Type B pancreatic cell (in vitro differentiated cells): ENCODE measurements around the gene CAMSAP1. TPM values are rescaled to one million over a fixed set of nuclear protein-coding genes. Genes with fewer than 3 reads are reported as not detected.
"Not testable (repeated sequence)": the region's sequence is repeated elsewhere in the genome, so short reads cannot be mapped to it uniquely, and the experiment has no call there.

Source experiments
- DNase-seq: peaks from one replicate; pipeline ENCODE4 v3.0.0; 2021; ENCODE audit warnings: mixed read lengths; ENCODE audit not compliant: unreplicated experiment; ENCODE audit errors: extremely low spot score
- H3K27ac Mint-ChIP-seq: 2 replicates; pipeline ENCODE4 v1.8.0; 2021; ENCODE audit warnings: mild to moderate bottlenecking, mixed read lengths
- H3K27me3 Mint-ChIP-seq: 2 replicates; pipeline ENCODE4 v1.8.0; 2021; ENCODE audit warnings: mixed read lengths
- H3K36me3 Mint-ChIP-seq: 2 replicates; pipeline ENCODE4 v1.8.0; 2021; ENCODE audit warnings: mixed read lengths
- H3K4me1 Mint-ChIP-seq: one replicate; pipeline ENCODE4 v1.8.0; 2021; ENCODE audit warnings: mixed read lengths; ENCODE audit not compliant: unreplicated experiment
- H3K4me3 Mint-ChIP-seq: 2 replicates; pipeline ENCODE4 v1.8.0; 2021; ENCODE audit warnings: mild to moderate bottlenecking, mixed read lengths
- H3K9me3 Mint-ChIP-seq: 2 replicates; pipeline ENCODE4 v1.8.0; 2021; ENCODE audit warnings: mixed read lengths
- CTCF ChIP-seq: fragments of 200-600 bp; sonication (generic); conservative IDR thresholded peaks from 2 replicates; pipeline ENCODE4 v1.5.0; 2021; ENCODE audit warnings: antibody characterized with exemption, mild to moderate bottlenecking
- total RNA-seq: library from RNA; stranded (reverse); gene quantifications from 2 replicates; pipeline ENCODE4 v1.2.1, GENCODE V29; 2021; ENCODE audit warnings: low replicate concordance

The CAMSAP1 gene
- total RNA-seq, 1 donor from 2014 or later = 58.2 TPM

GRCh38 chr9:135946392-135946994, 39.1 kb upstream of the CAMSAP1 start:
- Mint-ChIP-seq H3K27me3 (no peaks in the 10 kb centered on the region), H3K4me3 (no peak overlapping the region), H3K4me1 (peaks cover 6% of the 10 kb centered on the region), H3K27ac (no peak overlapping the region), H3K36me3 (peaks cover 35% of the 10 kb centered on the region), H3K9me3 (no peaks in the 10 kb centered on the region)
- DNase-seq = no peak
- no peak for TF ChIP-seq CTCF

DNA sequence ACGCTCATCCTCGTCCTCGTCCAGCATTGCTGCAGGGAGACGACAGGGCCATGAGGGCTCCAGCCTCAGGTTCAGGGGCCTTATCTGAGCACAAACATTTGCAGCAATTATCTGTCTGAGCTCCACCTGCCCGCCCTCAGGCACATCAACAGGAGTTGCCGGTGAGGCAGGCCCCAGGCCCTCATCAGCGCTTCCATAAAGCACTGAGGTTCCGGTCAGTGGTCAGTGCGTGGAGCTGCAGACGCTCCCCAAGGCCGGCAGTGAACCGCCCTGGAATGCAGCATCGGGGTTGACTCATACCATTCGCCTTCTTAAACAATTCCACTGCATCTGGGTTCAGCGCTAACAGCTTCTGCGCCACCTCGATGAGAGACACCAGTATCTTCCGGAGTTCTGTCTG, 38.6 kb upstream of the CAMSAP1 start:
- Mint-ChIP-seq H3K27me3 (no peaks in the 10 kb centered on the region), H3K36me3 (peaks cover 35% of the 10 kb centered on the region), H3K4me1 (peaks cover 6% of the 10 kb centered on the region), H3K4me3 (no peak overlapping the region), H3K27ac (no peak overlapping the region), H3K9me3 (no peaks in the 10 kb centered on the region)
- DNase-seq = no peak
- no peak for TF ChIP-seq CTCF

DNA sequence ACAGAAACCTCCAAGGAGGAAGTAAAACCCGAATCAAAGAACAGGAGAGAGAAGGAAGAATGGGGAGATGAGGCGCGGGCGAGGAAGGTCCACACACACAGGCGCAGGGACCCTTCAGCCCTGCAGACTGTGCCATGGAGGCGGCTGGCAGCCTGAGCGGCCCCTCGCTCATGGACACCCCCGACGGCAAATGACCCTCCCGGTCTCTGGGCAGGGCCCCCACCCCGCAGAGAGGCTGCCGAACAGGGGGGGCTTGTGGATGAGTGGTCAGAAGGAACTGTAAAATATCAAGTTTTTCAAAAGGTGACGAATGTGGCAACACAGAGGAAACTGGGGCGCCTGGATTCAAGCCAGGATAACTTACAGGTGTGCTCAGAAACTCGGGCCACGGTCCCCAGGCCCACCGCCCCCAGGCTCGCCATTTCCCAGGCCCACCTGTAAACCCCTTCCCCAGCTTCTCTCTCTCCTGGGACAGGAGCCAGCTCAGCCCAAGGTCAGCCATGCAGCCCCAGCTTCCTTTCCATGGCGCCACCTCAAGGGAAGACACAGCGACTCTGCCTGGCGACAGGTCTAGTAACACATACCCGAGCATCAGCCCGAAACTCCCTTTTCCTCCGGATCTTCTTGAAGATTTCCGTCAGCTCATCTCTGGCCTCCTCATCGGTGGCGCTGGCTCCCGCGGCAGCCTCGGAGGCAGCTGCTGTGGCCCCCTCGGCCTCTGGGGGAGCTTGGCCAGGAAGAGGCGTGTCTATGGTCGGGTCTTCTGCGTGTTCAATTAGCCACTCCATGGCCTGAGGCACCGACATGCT, 37.3 kb upstream of the CAMSAP1 start:
- no peak overlapping the region for H3K4me3 Mint-ChIP-seq
- peaks cover 6% of the 10 kb centered on the region for H3K4me1 Mint-ChIP-seq
- H3K27me3 Mint-ChIP-seq = no peaks in the 10 kb centered on the region
- H3K9me3 Mint-ChIP-seq = no peaks in the 10 kb centered on the region
- no peak for DNase-seq
- no peak for TF ChIP-seq CTCF
- H3K27ac Mint-ChIP-seq = no peak overlapping the region
- peaks cover 30% of the 10 kb centered on the region for H3K36me3 Mint-ChIP-seq

GRCh38 chr9:135943604-135944003, 36.3 kb upstream of the CAMSAP1 start:
- peaks cover 28% of the 10 kb centered on the region for H3K36me3 Mint-ChIP-seq
- not testable (repeated sequence) for H3K4me3 Mint-ChIP-seq, H3K27ac Mint-ChIP-seq, H3K27me3 Mint-ChIP-seq, DNase-seq, H3K9me3 Mint-ChIP-seq, H3K4me1 Mint-ChIP-seq

DNA sequence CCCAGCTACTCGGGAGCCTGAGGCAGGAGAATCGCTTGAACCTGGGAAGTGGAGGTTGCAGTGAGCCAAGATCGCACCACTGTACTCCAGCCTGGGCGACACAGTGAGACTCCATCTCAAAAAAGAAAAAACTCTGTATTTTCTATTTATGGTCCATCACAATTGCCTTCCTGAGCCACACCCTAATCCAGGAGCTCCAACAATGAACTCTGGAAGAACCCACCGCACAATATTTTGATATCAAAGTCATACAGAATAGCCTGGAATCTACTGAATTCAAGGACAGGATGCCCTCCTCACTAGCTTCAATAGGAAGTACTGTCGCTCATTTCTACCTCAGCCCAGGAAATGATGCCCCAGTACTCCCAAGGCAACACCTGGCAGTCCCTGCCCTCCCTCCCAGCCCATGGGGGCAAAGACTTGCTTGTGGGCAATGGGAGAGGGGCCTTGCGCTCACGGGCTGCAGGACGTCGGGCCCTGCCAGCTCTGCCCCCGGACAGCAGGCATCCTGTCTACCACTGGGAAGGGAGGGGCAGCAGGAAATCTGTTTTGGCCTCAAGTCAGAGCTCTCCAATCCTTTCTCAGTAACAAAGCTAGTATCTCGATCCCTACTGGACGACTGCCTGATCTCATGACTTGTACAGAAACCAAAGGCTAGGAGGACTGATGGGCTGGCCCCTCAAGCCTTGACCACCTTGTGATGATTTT, 34.1 kb upstream of the CAMSAP1 start:
- Mint-ChIP-seq H3K4me3 (no peak overlapping the region), H3K36me3 (peaks cover 38% of the 10 kb centered on the region), H3K27me3 (no peaks in the 10 kb centered on the region), H3K4me1 (no peaks in the 10 kb centered on the region), H3K27ac (no peak overlapping the region), H3K9me3 (no peaks in the 10 kb centered on the region)
- TF ChIP-seq CTCF = no peak
- DNase-seq = no peak
